Progenitor cell of endocrine pancreas (in vitro differentiated cells): Measurements from ENCODE around the gene GRAMD2A. TPM values are rescaled to one million over a fixed set of nuclear protein-coding genes. Genes with fewer than 3 reads are reported as not detected.
A peak's percentile ranks its signal among the peaks of the same experiment; 100 is the strongest.

ENCODE experiments used
- DNase-seq: peaks from one replicate; pipeline ENCODE4 v3.0.0; 2021; ENCODE audit warnings: low spot score; ENCODE audit not compliant: unreplicated experiment
- H3K27ac Mint-ChIP-seq: 2 replicates; pipeline ENCODE4 v1.8.0; 2021; ENCODE audit warnings: mild to moderate bottlenecking, moderate library complexity, mixed read lengths
- H3K27me3 Mint-ChIP-seq: 2 replicates; pipeline ENCODE4 v1.8.0; 2021; ENCODE audit warnings: mixed read lengths
- H3K36me3 Mint-ChIP-seq: 2 replicates; pipeline ENCODE4 v1.8.0; 2022; ENCODE audit warnings: mixed read lengths; ENCODE audit not compliant: insufficient read depth
- H3K4me1 Mint-ChIP-seq: 2 replicates; pipeline ENCODE4 v1.8.0; 2021; ENCODE audit warnings: low read depth, mixed read lengths
- H3K4me3 Mint-ChIP-seq: 2 replicates; pipeline ENCODE4 v1.8.0; 2021; ENCODE audit warnings: low read depth, mild to moderate bottlenecking, moderate library complexity, mixed read lengths
- H3K9me3 Mint-ChIP-seq: 2 replicates; pipeline ENCODE4 v1.8.0; 2021; ENCODE audit warnings: low read depth, mixed read lengths
- long read RNA-seq: library from polyadenylated mRNA; unstranded; transcript quantifications from one replicate; pipeline ENCODE4 v2.0.0, GENCODE V29; 2020
- total RNA-seq: library from RNA; stranded (reverse); gene quantifications from 2 replicates; pipeline ENCODE4 v1.2.1, GENCODE V29; 2021
- TF ChIP-seq, protein P1 (sequence below): fragments of 200-600 bp; sonication (generic); IDR thresholded peaks from one replicate; pipeline ENCODE4 v1.5.0; 2021; ENCODE audit warnings: antibody characterized with exemption, mild to moderate bottlenecking; ENCODE audit not compliant: unreplicated experiment

The GRAMD2A gene
- total RNA-seq = 4.0 and 5.0 TPM in 2 replicates
- long read RNA-seq, transcript GRAMD2A-201 (12 exons, 3,281 nt) = major isoform, 11 of 15 reads
- long read RNA-seq, partial matches to known transcripts = 0 of 15 reads
- long read RNA-seq, other reads (novel, unspliced or antisense) = 4 of 15 reads

DNA sequence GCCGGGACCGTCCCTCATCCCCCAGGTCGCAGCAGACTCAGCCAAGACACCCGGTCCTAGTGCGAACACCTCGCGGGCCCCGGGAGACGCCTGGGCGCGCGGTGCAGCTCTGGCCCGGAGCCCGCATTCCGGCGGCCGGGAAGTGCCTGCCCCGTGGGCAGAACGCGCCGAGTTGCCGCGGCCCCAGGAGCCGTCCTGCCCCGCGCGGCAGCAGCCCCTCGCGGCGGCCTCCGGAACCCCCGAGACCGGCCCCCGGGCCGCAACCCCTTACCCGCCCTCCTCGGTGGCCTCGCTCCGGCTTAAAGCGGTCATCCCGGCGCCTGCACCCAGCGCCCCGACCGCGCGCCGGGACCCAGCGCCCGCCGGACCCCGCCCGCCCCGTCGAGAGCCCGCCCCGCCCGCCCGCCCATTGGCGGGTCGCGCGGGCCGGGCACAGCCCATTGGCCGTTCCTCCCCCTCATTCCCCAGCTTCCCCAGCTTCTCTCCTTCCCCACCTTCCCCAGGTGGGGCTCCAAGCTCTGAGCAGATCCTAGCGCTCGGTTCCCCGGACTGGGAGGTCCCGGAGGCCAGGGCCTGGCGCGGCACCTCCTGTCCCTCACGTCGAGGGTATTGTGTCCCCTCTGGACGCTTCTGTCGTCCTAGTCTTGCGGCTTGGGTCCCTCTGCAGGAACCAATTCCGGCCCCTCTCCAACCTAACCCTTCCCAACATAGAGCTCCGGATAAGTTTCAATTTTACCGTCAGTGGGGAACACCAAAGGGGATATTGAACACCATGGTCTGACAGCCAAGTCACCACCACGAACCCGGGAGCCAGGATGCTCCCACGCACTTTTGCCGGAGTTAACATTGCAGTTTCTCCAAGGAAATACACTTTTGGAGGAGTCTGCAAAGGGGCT, at the start of gene GRAMD2A:
TSS of gene GRAMD2A (minus strand) at position 328 of the 896 bp plus-strand sequence.
- TF ChIP-seq, protein P1, sequence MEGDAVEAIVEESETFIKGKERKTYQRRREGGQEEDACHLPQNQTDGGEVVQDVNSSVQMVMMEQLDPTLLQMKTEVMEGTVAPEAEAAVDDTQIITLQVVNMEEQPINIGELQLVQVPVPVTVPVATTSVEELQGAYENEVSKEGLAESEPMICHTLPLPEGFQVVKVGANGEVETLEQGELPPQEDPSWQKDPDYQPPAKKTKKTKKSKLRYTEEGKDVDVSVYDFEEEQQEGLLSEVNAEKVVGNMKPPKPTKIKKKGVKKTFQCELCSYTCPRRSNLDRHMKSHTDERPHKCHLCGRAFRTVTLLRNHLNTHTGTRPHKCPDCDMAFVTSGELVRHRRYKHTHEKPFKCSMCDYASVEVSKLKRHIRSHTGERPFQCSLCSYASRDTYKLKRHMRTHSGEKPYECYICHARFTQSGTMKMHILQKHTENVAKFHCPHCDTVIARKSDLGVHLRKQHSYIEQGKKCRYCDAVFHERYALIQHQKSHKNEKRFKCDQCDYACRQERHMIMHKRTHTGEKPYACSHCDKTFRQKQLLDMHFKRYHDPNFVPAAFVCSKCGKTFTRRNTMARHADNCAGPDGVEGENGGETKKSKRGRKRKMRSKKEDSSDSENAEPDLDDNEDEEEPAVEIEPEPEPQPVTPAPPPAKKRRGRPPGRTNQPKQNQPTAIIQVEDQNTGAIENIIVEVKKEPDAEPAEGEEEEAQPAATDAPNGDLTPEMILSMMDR = peak; percentile 13
- H3K27ac Mint-ChIP-seq = peak within 1 kb of the TSS; percentile 53
- H3K36me3 Mint-ChIP-seq = peaks cover 15% of the 10 kb centered on the region
- peaks cover 36% of the 10 kb centered on the region for H3K27me3 Mint-ChIP-seq
- no peaks in the 10 kb centered on the region for H3K9me3 Mint-ChIP-seq
- H3K4me3 Mint-ChIP-seq = peak within 1 kb of the TSS; percentile 68
- no peak for DNase-seq
- H3K4me1 Mint-ChIP-seq = peaks cover 5% of the 10 kb centered on the region

DNA sequence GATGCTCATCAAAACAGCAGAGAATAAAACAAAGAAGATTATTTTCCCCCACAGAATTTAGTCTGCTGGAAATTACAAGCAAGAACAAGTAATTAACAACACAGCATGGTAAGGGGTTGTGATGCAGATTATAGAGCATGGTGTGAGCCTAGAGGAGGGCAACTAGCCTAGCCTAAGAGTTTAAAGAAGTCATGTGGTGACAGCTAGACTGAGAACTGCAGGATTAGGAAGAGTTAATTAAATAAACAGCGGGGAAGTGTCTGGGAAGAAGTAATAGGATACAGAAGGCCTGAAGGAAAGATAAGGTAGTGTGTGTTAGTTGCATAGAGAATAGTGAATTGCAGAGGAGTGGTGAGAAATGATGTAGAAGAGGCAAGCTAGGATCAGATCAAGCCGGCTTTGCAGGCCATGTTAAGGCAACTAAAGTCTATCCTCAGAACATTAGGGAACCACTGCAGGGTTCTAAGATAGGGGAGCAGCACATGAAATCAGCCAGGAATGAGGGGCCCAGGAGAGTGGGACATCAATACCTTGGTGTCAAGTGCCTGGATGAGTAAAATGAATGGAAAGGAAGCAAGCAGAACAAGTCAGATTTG, 45.3 kb upstream of the GRAMD2A start:
- Mint-ChIP-seq H3K4me3 (no peak overlapping the region), H3K36me3 (peaks cover 34% of the 10 kb centered on the region), H3K27me3 (no peaks in the 10 kb centered on the region), H3K4me1 (no peaks in the 10 kb centered on the region), H3K9me3 (no peaks in the 10 kb centered on the region), H3K27ac (no peak overlapping the region)
- TF ChIP-seq, protein P1 = no peak
- no peak for DNase-seq

DNA sequence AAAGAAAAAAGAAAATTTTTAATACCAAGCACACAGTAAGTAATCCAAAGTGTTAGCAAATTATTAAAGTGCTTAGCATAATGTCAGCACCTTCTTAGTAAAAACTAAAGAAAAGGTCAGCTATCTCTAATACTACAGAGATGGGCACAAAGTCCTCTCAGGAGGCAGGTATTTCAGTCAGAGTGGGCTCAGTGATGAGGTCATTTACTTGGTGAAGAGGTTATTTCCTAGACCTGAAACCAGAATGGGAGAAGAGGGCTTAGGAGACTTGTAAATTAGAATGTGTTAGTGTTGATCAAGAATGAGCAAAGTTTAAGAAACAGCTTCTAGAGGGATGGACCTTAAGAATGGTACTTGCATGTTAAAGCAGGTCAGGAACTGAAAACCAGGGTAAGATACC, 42.1 kb upstream of the GRAMD2A start:
- Mint-ChIP-seq H3K27me3 (no peaks in the 10 kb centered on the region), H3K9me3 (no peaks in the 10 kb centered on the region), H3K4me3 (no peak overlapping the region)

DNA sequence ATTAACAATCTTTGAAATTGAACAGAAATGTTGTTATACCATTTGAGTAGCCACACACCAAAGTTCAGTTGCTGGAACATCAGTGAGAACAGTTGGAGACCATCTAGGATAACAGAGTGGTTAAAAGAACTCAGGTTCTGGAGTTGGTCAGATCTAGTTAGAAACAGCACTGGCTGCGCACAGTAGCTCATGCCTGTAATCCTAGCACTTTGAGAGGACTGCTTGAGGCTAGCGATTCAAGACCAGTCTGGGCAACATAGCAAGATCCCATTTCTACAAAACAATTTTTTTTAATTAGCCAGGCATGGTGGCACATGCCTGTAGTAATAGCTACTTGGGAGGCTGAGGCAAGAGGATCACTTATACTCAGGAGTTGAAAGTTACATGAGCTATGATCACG, 41.0 kb upstream of the GRAMD2A start:
- Mint-ChIP-seq H3K27me3 (no peaks in the 10 kb centered on the region), H3K4me1 (no peaks in the 10 kb centered on the region), H3K27ac (no peak overlapping the region), H3K9me3 (no peaks in the 10 kb centered on the region), H3K36me3 (peaks cover 25% of the 10 kb centered on the region), H3K4me3 (no peak overlapping the region)
- TF ChIP-seq, protein P1 = no peak
- DNase-seq = no peak

More for the DNA sequence above, 42.1 kb upstream of the GRAMD2A start:
- TF ChIP-seq, protein P1 = no peak
- Mint-ChIP-seq H3K4me1 (no peaks in the 10 kb centered on the region), H3K27ac (no peak overlapping the region), H3K36me3 (peaks cover 26% of the 10 kb centered on the region)
- DNase-seq = no peak

DNA sequence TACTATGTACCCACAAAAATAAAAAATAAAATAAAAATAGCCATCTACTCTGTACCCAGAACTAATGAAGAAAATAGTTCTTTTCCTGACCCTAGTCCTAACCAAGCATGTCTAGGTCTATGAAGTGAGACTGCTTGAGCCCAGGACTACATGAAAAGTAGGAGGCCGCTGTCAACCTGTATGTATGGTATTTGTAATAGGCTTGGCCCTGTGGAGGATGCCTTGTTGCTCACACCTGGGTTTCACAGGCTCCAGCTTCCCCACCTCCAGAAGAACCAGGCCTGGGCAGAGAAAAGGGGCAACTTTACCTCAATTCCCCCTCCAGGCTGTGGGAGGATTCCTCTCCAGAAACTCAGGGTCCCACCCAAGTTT, 40.3 kb upstream of the GRAMD2A start:
- Mint-ChIP-seq H3K4me3 (no peak overlapping the region), H3K4me1 (peaks cover 3% of the 10 kb centered on the region), H3K27me3 (no peaks in the 10 kb centered on the region), H3K36me3 (peaks cover 23% of the 10 kb centered on the region), H3K9me3 (no peaks in the 10 kb centered on the region), H3K27ac (no peak overlapping the region)
- TF ChIP-seq, protein P1 = no peak
- no peak for DNase-seq
